ENCODE measurements around the gene LTA. TPM values are rescaled to one million over a fixed set of nuclear protein-coding genes. Genes with fewer than 3 reads are reported as not detected.
"Not testable (repeated sequence)": the region's sequence is repeated elsewhere in the genome, so short reads cannot be mapped to it uniquely, and the experiment has no call there.

LTA gene
- total RNA-seq, 2 donors from 2014 or later = 1.2 TPM; not detected in 1

GRCh38 chr6:31548544-31548873 lies 23.6 kb upstream of the LTA start:
- whole genome bisulfite sequencing = 85% methylated on average over 2 of the region's 2 CpGs
- intact Hi-C loops (cut with DNase I) = no loop called here
- peaks cover 6% of the 10 kb centered on the region for H3K4me1 ChIP-seq (replicated peaks)

DNA sequence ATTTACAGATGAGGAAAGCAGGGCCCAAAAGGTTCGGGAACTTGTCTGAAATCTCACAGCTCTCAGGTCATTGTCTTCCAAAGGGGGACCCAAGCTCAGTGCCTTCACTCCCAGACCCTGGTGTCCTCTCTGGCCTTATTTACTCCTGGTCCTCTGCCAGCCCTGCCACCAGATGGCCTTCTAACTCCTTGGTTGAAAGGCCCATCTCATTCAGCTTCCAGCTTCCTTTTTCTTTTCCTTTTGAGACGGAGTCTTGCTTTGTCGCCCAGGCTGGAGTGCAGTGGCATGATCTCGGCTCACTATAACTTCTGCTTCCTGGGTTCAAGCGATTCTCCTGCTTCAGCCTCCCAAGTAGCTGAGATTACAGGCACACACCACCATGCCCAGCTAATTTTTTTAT lies 20.7 kb upstream of the LTA start:
- H3K9me3 ChIP-seq; H3K36me3 ChIP-seq; H3K27me3 ChIP-seq (replicated peaks; ENCODE audit: insufficient read depth); H3K4me1 ChIP-seq (replicated peaks); H3K27ac ChIP-seq; DNase-seq (ENCODE audit: low spot score); H3K4me3 ChIP-seq; intact Hi-C loops (cut with DNase I): not testable (repeated sequence)
- 55% methylated on average over 5 of the region's 5 CpGs for WGBS
- peak in 2 of 4 experiments; percentile 38 for TF ChIP-seq CTCF (IDR thresholded peaks at IDR 0.05)

More at GRCh38 chr6:31548544-31548873, 23.6 kb upstream of the LTA start:
- no peak for DNase-seq (ENCODE audit: low spot score)
- peak overlapping the region in 1 of 2 donors; percentile 81 for H3K27ac ChIP-seq
- no peak for TF ChIP-seq POLR2A (IDR thresholded peaks at IDR 0.05)
- TF ChIP-seq POLR2AphosphoS5 (IDR thresholded peaks at IDR 0.05) = no peak
- no peak for TF ChIP-seq CTCF (IDR thresholded peaks at IDR 0.05)
- no peaks in the 10 kb centered on the region for H3K9me3 ChIP-seq
- no peaks in the 10 kb centered on the region for H3K27me3 ChIP-seq (replicated peaks; ENCODE audit: insufficient read depth)
- H3K36me3 ChIP-seq = no peaks in the 10 kb centered on the region
- peak overlapping the region in 1 of 2 donors; percentile 43 for H3K4me3 ChIP-seq

- no peaks in the 10 kb centered on the region for H3K4me1 ChIP-seq (replicated peaks)
- no peak overlapping the region for H3K27ac ChIP-seq
- H3K36me3 ChIP-seq = peaks cover 5 to 9% of the 10 kb centered on the region in 2 donors
- no peak for DNase-seq (ENCODE audit: low spot score)
- H3K4me3 ChIP-seq = no peak overlapping the region
- H3K9me3 ChIP-seq = no peaks in the 10 kb centered on the region
- intact Hi-C loops (cut with DNase I) = no loop called here
- TF ChIP-seq CTCF (IDR thresholded peaks at IDR 0.05) (no peak), POLR2A (IDR thresholded peaks at IDR 0.05) (no peak), POLR2AphosphoS5 (IDR thresholded peaks at IDR 0.05) (no peak)
- no peaks in the 10 kb centered on the region for H3K27me3 ChIP-seq (replicated peaks; ENCODE audit: insufficient read depth)
- 68% methylated on average over 3 of the region's 3 CpGs for WGBS
These were observed 15.8 kb upstream of the LTA start for GRCh38 chr6:31556307-31556706.

DNA sequence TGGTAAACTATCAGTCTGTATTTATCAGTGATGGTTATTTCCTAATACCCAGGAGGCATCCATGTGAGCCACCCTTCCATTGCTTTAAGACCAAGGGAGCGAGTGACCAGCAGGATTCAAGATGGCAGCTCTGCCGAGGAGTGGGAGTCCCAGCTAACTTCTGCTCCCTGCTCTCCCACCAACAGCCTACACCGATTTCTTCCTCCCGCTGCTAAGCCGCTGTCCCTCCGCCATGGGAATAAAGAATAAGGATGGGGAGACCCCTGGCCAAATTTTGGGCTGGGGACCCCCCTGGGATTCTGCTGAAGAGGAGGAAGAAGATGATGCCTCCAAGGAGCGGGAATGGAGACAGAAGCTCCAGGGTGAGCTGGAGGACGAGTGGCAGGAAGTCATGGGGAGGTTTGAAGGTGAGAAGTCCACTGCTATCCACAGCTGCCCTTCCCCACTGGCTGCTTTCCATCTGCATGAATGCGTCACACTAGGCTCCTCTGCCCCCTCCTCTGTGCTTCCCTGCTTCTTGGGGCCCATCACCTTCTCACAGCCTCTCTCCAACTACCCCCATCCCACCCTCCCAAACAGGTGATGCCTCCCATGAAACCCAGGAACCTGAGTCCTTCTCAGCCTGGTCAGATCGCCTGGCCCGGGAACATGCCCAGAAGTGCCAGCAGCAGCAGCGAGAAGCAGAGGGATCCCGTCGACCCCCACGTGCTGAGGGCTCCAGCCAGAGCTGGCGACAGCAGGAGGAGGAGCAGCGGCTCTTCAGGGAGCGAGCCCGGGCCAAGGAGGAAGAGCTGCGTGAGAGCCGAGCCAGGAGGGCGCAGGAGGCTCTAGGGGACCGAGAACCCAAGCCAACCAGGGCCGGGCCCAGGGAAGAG lies 14.4 kb upstream of the LTA start:
- Histone ChIP-seq H3K27ac (no peak overlapping the region), H3K4me3 (no peak overlapping the region), H3K9me3 (no peaks in the 10 kb centered on the region), H3K27me3 (replicated peaks; ENCODE audit: insufficient read depth) (no peaks in the 10 kb centered on the region), H3K36me3 (peaks cover 5 to 9% of the 10 kb centered on the region in 2 donors), H3K4me1 (replicated peaks) (no peaks in the 10 kb centered on the region)
- intact Hi-C loops (cut with DNase I) = no loop called here
- no peak for TF ChIP-seq CTCF (IDR thresholded peaks at IDR 0.05)
- no peak for TF ChIP-seq POLR2A (IDR thresholded peaks at IDR 0.05)
- TF ChIP-seq POLR2AphosphoS5 (IDR thresholded peaks at IDR 0.05) = no peak
- DNase-seq (ENCODE audit: low spot score) = no peak
- WGBS = 77% methylated on average over 24 of the region's 24 CpGs

DNA sequence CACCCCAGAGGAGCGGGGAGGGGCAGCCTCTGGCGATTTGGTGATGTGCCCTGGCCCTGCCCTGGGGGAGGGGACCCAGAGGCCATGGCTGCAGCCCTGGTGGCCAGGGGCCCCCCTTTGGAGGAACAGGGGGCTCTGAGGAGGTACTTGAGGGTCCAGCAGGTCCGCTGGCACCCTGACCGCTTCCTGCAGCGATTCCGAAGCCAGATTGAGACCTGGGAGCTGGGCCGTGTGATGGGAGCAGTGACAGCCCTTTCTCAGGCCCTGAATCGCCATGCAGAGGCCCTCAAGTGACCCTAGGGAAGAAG lies 13.8 kb upstream of the LTA start:
- TF ChIP-seq POLR2AphosphoS5 (IDR thresholded peaks at IDR 0.05) (no peak), CTCF (IDR thresholded peaks at IDR 0.05) (no peak), POLR2A (IDR thresholded peaks at IDR 0.05) (no peak)
- Histone ChIP-seq H3K27me3 (replicated peaks; ENCODE audit: insufficient read depth) (no peaks in the 10 kb centered on the region), H3K27ac (no peak overlapping the region), H3K9me3 (no peaks in the 10 kb centered on the region), H3K4me1 (replicated peaks) (no peaks in the 10 kb centered on the region), H3K4me3 (no peak overlapping the region), H3K36me3 (peaks cover 5 to 9% of the 10 kb centered on the region in 2 donors)
- intact Hi-C loops (cut with DNase I) = no loop called here
- 90% methylated on average over 8 of the region's 8 CpGs for WGBS
- DNase-seq (ENCODE audit: low spot score) = no peak

Data from prostate gland (tissue), 2 donors.